HepG2 (cell line): Measurements from ENCODE around the gene LCLAT1. TPM values are rescaled to one million over a fixed set of nuclear protein-coding genes. Genes with fewer than 3 reads are reported as not detected.

Source experiments
- ATAC-seq: fragments of 200-7000 bp; cut with Tn5 transposase; 3 replicates; pipeline ENCODE4 v1.9.1; 2020; ENCODE audit warnings: mild to moderate bottlenecking, moderate library complexity
- BruUV-seq: library from RNA; stranded (reverse); fragments of 400-500 nt; replicated peaks from 2 replicates; lab custom pipeline; 2021; lab: Mats Ljungman, UMichigan
- CTCF ChIA-PET: fragments of 300-600 bp; formaldehyde crosslinking; extraction: SDS; loops from one replicate; lab custom pipeline; 2021; ENCODE audit warnings: low total read pairs, inconsistent platforms, low intra/inter-chr PET ratio; lab: Yijun Ruan, JAX
- POLR2A ChIA-PET: fragments of 350-600 bp; sonication (Branson Sonifier 250); formaldehyde crosslinking; loops from one replicate; lab custom pipeline; 2020; ENCODE audit warnings: antibody characterized with exemption, inconsistent platforms; lab: Yijun Ruan, JAX
- DNase-seq: peaks from one replicate; pipeline ENCODE4 v3.0.0-alpha.2; 2015; ENCODE audit warnings: low spot score
- FAIRE-seq: peaks from 3 replicates; lab custom pipeline; 2011; peaks lifted over from hg19 to GRCh38; lab: Jason Lieb, UNC
- H2AFZ ChIP-seq: one replicate; pipeline ENCODE4 v1.6.1; 2011; ENCODE audit warnings: low read length, inconsistent platforms
- H3K27ac ChIP-seq: fragments of 300-600 bp; 3 replicates; pipeline ENCODE4 v1.8.0; 2011; ENCODE audit warnings: mixed run types, mild to moderate bottlenecking, mixed read lengths, low read length, inconsistent platforms; ENCODE audit not compliant: insufficient read depth; ENCODE audit errors: extremely low read length
- H3K27me3 ChIP-seq, 2 experiments: fragments of 200-600 bp in 1 of 2; 2 replicates in 1 of 2; 3 replicates in 1 of 2; pipeline versions ENCODE4 v1.6.0 to v1.8.0; 2011; ENCODE audit warnings: low read length in 2 of 2, mild to moderate bottlenecking in 2 of 2, moderate library complexity in 2 of 2, inconsistent platforms in 1 of 2; ENCODE audit not compliant: insufficient read depth in 2 of 2, control insufficient read depth in 1 of 2
- H3K36me3 ChIP-seq, 2 experiments: fragments of 200-600 bp in 1 of 2; replicated peaks in 1 of 2; 2 replicates in 1 of 2; 3 replicates in 1 of 2; pipeline versions ENCODE4 v1.5.1 to v1.8.0; 2011; ENCODE audit warnings: low read length in 2 of 2, inconsistent platforms in 1 of 2; ENCODE audit not compliant: insufficient read depth in 2 of 2, control insufficient read depth in 1 of 2
- H3K4me1 ChIP-seq: 2 replicates; pipeline ENCODE4 v1.5.1; 2012; ENCODE audit warnings: low read length, inconsistent platforms; ENCODE audit not compliant: insufficient read depth
- H3K4me2 ChIP-seq: 2 replicates; pipeline ENCODE4 v1.6.0; 2011; ENCODE audit warnings: low read depth, low read length, inconsistent platforms
- H3K4me3 ChIP-seq, 3 experiments: fragments of 200-600 bp in 1 of 3; sonication (generic), shearing (Covaris generic) in 1 of 3; replicated peaks in 1 of 3; 2 replicates each; pipeline ENCODE4 v1.5.1; 2011 to 2016; ENCODE audit warnings: low read length in 3 of 3, inconsistent platforms in 2 of 3, low read depth in 2 of 3, mild to moderate bottlenecking in 2 of 3, control low read depth in 1 of 3, mixed read lengths in 1 of 3; ENCODE audit not compliant: insufficient read depth in 1 of 3
- H3K79me2 ChIP-seq: one replicate; pipeline ENCODE4 v1.6.1; 2011; ENCODE audit warnings: low read length, inconsistent platforms; ENCODE audit not compliant: insufficient read depth
- H3K9ac ChIP-seq: 2 replicates; pipeline ENCODE4 v1.6.0; 2011; ENCODE audit warnings: mild to moderate bottlenecking, low read depth, low read length, inconsistent platforms; ENCODE audit not compliant: insufficient read depth
- H3K9me3 ChIP-seq: 2 replicates; pipeline ENCODE4 v1.5.1; 2012; ENCODE audit warnings: mild to moderate bottlenecking, low read length
- H4K20me1 ChIP-seq: 2 replicates; pipeline ENCODE4 v1.6.0; 2011; ENCODE audit warnings: inconsistent platforms, mild to moderate bottlenecking, low read length, moderate library complexity; ENCODE audit not compliant: insufficient read depth
- ATF1 ChIP-seq: IDR thresholded peaks from 2 replicates; pipeline ENCODE4 v1.6.1; 2016; ENCODE audit warnings: mild to moderate bottlenecking, control low read depth
- FOXP1 ChIP-seq, 2 experiments: fragments of 450-650 bp in 1 of 2; IDR thresholded peaks; 2 replicates each; pipeline ENCODE4 v1.6.1; 2017 to 2018; ENCODE audit warnings: antibody characterized with exemption in 1 of 2
- MAFK ChIP-seq, 2 experiments: IDR thresholded peaks in 1 of 2; conservative IDR thresholded peaks in 1 of 2; 2 replicates each; pipeline ENCODE4 v1.6.1; 2011; ENCODE audit warnings: improper control_type of control experiment in 2 of 2, low read length in 2 of 2
- NONO ChIP-seq, 2 experiments: fragments of 450-650 bp in 1 of 2; sonication (generic) in 1 of 2; formaldehyde crosslinking in 1 of 2; IDR thresholded peaks in 1 of 2; conservative IDR thresholded peaks in 1 of 2; 2 replicates each; pipeline versions ENCODE4 v1.6.1 to v1.8.0; 2017 to 2022; ENCODE audit warnings: mild to moderate bottlenecking in 1 of 2, missing genetic modification reagents in 1 of 2, moderate library complexity in 1 of 2
- THYN1 ChIP-seq: sonication (generic); formaldehyde crosslinking; IDR thresholded peaks from 2 replicates; pipeline ENCODE4 v1.8.1; 2023; ENCODE audit warnings: low read depth, mild to moderate bottlenecking, moderate library complexity, missing genetic modification reagents, borderline replicate concordance
- ZNF138 ChIP-seq: sonication (generic); formaldehyde crosslinking; IDR thresholded peaks from 2 replicates; pipeline ENCODE4 v1.5.0; 2020; ENCODE audit warnings: mild to moderate bottlenecking, low read depth, missing genetic modification reagents
- WGBS: methylation state at CpG from one replicate; pipeline ENCODE4 v1.1.6; 2017; ENCODE audit warnings: low lambda C conversion rate; 5-methylcytosine and 5-hydroxymethylcytosine counted together
- in situ Hi-C: cut with HindIII; loops from 2 replicates; pipeline ENCODE4 v1.10.0; 2017; ENCODE audit warnings: low pct_unique_long_range_greater_than_20kb; ENCODE audit not compliant: extremely low pct_ligation_motif_present
- intact Hi-C: fragments of 100-400 bp; cut with micrococcal nuclease; formaldehyde crosslinking; loops from one replicate; pipeline ENCODE4 v1.10.0; 2022; ENCODE audit not compliant: unreplicated experiment
- polyA plus RNA-seq, 8 experiments: library from polyadenylated mRNA; depleted of rRNA in 3 of 8; stranded (reverse) in 7 of 8; unstranded in 1 of 8; fragments of >200 nt; fragmentation: Illumina TruSeq in 4 of 8; extraction: Trizol in 4 of 8; gene quantifications; 2 replicates each; pipeline versions ENCODE4 v1.2.1 to v1.2.3, GENCODE V29; 2011 to 2016; ENCODE audit warnings: low read depth in 4 of 8, missing spikeins in 1 of 8, mixed read lengths in 1 of 8; ENCODE audit not compliant: insufficient read depth in 1 of 8
- total RNA-seq, 5 experiments: library from RNA; depleted of rRNA; stranded (reverse); fragments of >200 nt; fragmentation: Illumina TruSeq; extraction: Trizol; gene quantifications; 2 replicates each; pipeline ENCODE4 v1.2.3, GENCODE V29; 2016; ENCODE audit warnings: low read depth in 1 of 5
- TF ChIP-seq, protein P1 (sequence below): sonication (generic); formaldehyde crosslinking; IDR thresholded peaks from 2 replicates; pipeline ENCODE4 v1.4.0; 2020; ENCODE audit warnings: missing genetic modification reagents
- TF ChIP-seq, protein P2 (sequence below): sonication (generic); formaldehyde crosslinking; conservative IDR thresholded peaks from 2 replicates; pipeline ENCODE4 v1.8.0; 2022; ENCODE audit warnings: low read depth, missing genetic modification reagents
- TF ChIP-seq, protein P3 (sequence below): sonication (generic); formaldehyde crosslinking; IDR thresholded peaks from 2 replicates; pipeline ENCODE4 v1.5.0; 2020; ENCODE audit warnings: missing genetic modification reagents, mild to moderate bottlenecking, borderline replicate concordance

Gene LCLAT1
- total and polyA plus RNA-seq, 2 of the 13 experiments (the other 11 are each of a cell fraction or from before 2014, with no cell fraction given): 18.0 to 28.0 TPM

DNA sequence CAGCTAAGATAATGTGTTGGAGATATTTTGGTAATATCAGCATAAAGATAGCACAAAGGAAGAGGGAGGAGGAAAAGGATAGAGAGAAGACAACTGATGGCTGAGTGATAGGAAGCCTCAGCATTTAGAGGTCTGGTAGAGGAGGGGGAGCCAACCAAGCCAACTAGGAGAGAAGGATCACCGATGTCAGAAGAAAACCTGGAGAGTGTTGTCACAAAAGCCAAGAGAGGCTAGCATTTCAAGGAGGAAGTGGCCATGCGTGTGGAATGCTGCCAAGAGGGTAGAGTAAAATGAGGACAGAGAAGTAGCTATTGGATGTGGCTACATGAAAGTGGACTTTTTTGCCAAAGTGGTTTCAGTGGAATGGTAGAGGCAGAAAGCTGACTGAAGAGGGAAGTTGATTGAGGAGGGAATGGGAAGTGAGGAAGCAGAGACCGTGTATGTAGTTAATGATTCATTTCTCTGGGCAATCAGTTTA lies 34.3 kb downstream of the LCLAT1 start:
- in situ Hi-C loops: no loop called here
- no peak for ATAC-seq

DNA sequence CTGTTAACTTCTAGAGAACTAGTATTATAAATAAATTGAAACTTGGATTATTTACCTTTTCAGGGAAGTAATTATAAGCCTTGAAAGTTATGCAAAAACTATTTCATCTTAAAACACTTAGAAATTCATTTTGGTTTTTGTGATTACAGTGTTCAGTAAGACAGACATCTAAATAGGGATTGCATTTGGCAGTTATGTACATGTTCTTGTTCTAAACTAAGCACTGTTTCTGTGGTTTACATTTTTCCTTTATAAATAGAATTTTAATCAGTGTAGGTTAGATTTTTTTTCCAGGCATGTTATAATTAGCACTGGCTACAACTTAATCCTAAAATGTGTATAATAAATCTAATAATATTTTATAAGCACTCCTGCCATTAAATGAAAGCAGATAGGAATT lies 35.0 kb downstream of the LCLAT1 start:
- Histone ChIP-seq H3K4me2 (no peak overlapping the region), H3K4me3 (no peak overlapping the region), H3K79me2 (peaks cover 24% of the 10 kb centered on the region), H3K9ac (no peak overlapping the region), H3K36me3 (no peaks in the 10 kb centered on the region; a peak in 1 of 5 replicates), H2AFZ (no peak overlapping the region), H3K4me1 (peaks cover 9% of the 10 kb centered on the region), H3K27ac (no peak overlapping the region), H3K9me3 (no peaks in the 10 kb centered on the region), H3K27me3 (no peaks in the 10 kb centered on the region), H4K20me1 (no peaks in the 10 kb centered on the region)
- ATAC-seq (no peak), DNase-seq (no peak), FAIRE-seq (no peak)
- ChIA-PET CTCF (no interaction called here), POLR2A (no interaction called here)
- in situ Hi-C loops (no loop called here), intact Hi-C loops (no loop called here)
- no TSS peak for BruUV-seq
- TF ChIP-seq, protein P1, sequence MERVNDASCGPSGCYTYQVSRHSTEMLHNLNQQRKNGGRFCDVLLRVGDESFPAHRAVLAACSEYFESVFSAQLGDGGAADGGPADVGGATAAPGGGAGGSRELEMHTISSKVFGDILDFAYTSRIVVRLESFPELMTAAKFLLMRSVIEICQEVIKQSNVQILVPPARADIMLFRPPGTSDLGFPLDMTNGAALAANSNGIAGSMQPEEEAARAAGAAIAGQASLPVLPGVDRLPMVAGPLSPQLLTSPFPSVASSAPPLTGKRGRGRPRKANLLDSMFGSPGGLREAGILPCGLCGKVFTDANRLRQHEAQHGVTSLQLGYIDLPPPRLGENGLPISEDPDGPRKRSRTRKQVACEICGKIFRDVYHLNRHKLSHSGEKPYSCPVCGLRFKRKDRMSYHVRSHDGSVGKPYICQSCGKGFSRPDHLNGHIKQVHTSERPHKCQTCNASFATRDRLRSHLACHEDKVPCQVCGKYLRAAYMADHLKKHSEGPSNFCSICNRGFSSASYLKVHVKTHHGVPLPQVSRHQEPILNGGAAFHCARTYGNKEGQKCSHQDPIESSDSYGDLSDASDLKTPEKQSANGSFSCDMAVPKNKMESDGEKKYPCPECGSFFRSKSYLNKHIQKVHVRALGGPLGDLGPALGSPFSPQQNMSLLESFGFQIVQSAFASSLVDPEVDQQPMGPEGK (CRISPR knock-in tag): no peak
- TF ChIP-seq ATF1 (CRISPR knock-in tag) (no peak), NONO (IDR thresholded peaks at IDR 0.05) (no peak), NONO (CRISPR knock-in tag; conservative IDR thresholded peaks at IDR 0.05) (no peak), THYN1 (CRISPR knock-in tag) (no peak), FOXP1 (IDR thresholded peaks at IDR 0.05) (no peak), FOXP1 (CRISPR knock-in tag; IDR thresholded peaks at IDR 0.05) (no peak)
- TF ChIP-seq, protein P2, sequence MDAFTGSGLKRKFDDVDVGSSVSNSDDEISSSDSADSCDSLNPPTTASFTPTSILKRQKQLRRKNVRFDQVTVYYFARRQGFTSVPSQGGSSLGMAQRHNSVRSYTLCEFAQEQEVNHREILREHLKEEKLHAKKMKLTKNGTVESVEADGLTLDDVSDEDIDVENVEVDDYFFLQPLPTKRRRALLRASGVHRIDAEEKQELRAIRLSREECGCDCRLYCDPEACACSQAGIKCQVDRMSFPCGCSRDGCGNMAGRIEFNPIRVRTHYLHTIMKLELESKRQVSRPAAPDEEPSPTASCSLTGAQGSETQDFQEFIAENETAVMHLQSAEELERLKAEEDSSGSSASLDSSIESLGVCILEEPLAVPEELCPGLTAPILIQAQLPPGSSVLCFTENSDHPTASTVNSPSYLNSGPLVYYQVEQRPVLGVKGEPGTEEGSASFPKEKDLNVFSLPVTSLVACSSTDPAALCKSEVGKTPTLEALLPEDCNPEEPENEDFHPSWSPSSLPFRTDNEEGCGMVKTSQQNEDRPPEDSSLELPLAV (CRISPR knock-in tag): no peak

More for the DNA sequence above, 34.3 kb downstream of the LCLAT1 start:
- intact Hi-C loops: no loop called here
- BruUV-seq: no TSS peak
- H3K4me3 ChIP-seq: no peak overlapping the region
- H3K27ac ChIP-seq: no peak overlapping the region
- FAIRE-seq (no peak), DNase-seq (no peak)
- peaks cover 22% of the 10 kb centered on the region for H3K79me2 ChIP-seq
- CTCF ChIA-PET: no interaction called here
- no peaks in the 10 kb centered on the region for H4K20me1 ChIP-seq
- no peak overlapping the region for H2AFZ ChIP-seq
- peaks cover 9% of the 10 kb centered on the region for H3K4me1 ChIP-seq
- H3K9ac ChIP-seq: no peak overlapping the region
- no peaks in the 10 kb centered on the region; a peak in 1 of 5 replicates for H3K36me3 ChIP-seq
- no peaks in the 10 kb centered on the region for H3K9me3 ChIP-seq
- H3K27me3 ChIP-seq: no peaks in the 10 kb centered on the region
- H3K4me2 ChIP-seq: no peak overlapping the region
- TF ChIP-seq ZNF138 (CRISPR knock-in tag) (no peak), MAFK (conservative IDR thresholded peaks at IDR 0.05 in 1 of 2, IDR thresholded peaks at IDR 0.05 in 1 of 2; ENCODE audit: low read length in 2 of 2) (0 out of 4 replicates have a peak, but pooled peaks of 1 of the 2 experiments have one; percentile 7)
- TF ChIP-seq, protein P3, sequence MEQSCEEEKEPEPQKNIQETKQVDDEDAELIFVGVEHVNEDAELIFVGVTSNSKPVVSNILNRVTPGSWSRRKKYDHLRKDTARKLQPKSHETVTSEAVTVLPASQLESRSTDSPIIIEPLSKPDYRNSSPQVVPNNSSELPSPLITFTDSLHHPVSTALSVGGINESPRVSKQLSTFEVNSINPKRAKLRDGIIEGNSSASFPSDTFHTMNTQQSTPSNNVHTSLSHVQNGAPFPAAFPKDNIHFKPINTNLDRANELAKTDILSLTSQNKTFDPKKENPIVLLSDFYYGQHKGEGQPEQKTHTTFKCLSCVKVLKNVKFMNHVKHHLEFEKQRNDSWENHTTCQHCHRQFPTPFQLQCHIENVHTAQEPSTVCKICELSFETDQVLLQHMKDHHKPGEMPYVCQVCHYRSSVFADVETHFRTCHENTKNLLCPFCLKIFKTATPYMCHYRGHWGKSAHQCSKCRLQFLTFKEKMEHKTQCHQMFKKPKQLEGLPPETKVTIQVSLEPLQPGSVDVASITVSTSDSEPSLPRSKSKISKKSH: no peak
- 91% methylated on average over 3 of the region's 3 CpGs for WGBS
- POLR2A ChIA-PET: no interaction called here
